HG03039 (cell line): ENCODE results near the gene ZFYVE19.
A peak's percentile ranks its signal among the peaks of the same experiment; 100 is the strongest.
"Not testable (repeated sequence)": the region's sequence is repeated elsewhere in the genome, so short reads cannot be mapped to it uniquely, and the experiment has no call there.

Experiments
- ATAC-seq: cut with Tn5 transposase; IDR thresholded peaks from one replicate; pipeline ENCODE4 v1.9.1; 2021; ENCODE audit warnings: mild to moderate bottlenecking, moderate library complexity; ENCODE audit not compliant: unreplicated experiment

Gene ZFYVE19

DNA sequence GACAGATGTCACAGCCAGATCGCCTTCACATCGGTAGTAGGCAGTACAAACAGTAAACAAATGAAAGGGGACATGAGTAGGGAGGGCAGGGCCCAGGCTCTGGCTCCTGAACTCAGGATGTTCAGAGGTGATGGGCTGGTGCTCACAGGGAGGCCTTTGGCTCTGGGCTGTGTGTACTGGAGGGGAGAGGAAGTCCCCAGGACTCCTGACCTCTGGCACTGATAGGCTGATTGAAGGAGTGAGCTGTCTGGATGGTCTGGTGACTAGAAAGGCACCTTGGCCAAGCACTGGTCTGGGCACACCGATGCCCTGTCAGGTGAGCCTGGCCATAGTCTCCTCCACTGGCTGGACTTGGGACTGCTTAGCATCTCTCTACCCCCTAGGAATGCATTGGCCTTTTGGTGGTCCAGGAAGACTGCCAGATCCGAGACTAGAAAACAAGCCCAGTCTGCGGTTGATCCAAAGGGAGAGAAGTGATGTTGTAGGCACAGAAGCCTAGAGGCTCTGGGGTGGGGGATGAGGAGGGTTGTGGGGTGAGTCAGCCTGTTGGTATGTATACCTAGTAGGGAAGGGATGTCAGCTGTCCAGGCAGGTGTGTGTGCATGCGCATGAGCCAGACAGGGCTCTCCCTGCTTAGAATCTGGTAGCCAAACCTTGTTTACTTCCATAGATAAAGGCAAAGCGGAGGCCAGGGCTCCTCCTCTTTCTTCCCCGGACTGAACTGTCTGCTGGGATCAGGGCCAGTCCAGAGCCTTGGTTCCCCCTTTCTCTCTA, 38.8 kb downstream of the ZFYVE19 start:
- no peak for ATAC-seq

GRCh38 chr15:40846841-40847222, 39.9 kb downstream of the ZFYVE19 start:
- ATAC-seq, result peak; percentile 12

DNA sequence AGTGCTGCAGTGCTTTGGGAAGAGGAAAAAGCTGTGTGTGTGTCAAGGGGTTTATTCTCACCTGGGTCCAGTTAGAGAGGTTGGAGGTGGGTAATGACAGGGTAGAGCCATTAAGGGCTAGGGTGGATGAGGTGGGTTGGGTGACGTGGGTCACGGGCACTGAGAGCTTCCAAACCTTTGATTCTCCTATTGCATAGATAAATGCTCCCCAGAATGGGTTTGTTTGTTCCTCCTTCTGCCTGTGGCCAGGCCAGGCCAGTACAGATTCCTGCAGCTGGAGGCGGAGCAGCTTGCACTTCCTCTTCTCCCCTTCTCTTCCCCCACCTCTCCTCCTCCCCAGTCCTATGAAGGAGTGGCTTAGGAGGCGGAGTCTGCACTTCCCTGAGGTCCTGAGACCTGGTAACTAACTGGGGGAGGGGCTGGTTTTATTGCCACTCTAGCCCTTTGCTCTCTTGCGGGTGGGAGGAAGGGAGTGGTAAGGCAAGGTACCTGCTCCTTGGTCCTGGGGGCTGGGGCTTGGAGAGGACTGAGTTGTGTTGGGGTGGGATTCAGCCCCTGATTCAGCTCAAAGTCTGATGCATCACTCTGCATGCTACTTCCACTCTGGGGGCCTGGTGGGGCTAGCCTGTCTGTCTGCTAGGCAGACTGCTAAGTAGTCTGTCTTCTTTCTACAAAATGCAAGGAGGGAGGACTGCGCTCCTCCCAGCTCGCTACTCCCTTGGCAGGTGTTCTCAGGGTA, 40.5 kb downstream of the ZFYVE19 start:
- peak; percentile 54 for ATAC-seq

DNA sequence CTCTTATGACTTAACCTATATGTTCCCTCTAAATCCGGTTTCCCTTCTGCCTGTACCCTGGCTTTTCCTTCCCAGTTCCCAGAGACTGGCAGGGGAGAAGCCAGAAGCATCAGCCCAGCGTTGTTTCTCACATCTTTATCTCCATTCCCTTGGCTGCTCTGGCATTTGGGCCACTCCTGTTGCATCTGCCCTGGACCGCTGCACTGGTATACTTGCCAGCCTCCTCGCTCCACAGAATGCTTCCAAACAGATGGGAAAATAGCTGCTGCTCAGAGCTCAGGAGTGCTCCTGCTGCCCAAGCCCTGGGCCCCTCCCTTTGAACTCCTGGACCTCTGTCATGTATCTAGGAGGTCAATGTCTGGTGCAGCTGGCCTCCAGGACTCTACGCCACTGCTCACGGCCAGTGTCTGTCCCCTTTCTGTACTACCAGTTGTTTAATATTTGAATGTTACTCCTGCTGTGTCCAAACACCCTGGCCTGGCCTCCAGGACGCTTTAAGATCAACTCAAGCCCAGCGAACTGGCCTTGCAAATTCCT, 43.8 kb downstream of the ZFYVE19 start:
- ATAC-seq, result no peak

DNA sequence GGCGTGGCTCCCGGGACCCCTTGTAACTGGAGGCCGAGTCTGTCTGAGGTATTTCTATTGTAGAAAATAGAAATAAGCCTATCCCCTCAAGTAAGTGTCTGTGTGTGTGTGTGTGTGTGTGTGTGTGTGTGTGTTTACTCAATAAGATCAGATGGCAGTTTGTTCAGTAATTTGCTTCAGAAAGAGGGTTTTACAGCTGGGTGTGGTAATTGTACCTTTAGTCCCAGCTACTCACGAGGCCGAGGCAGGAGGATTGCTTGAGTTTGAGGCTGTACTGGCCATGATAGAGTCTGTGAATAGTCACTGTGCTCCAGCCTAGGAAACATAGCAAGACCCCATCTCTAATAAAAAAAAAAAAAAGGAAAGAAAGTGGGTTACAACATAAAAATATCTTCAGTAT, 45.6 kb downstream of the ZFYVE19 start:
- ATAC-seq, result no peak

- no peak for ATAC-seq
Measured at GRCh38 chr15:40853241-40853890, 46.5 kb downstream of the ZFYVE19 start.

GRCh38 chr15:40854161-40854560, 47.3 kb downstream of the ZFYVE19 start:
- ATAC-seq, result no peak

GRCh38 chr15:40855706-40856234, 48.9 kb downstream of the ZFYVE19 start:
- no peak for ATAC-seq

DNA sequence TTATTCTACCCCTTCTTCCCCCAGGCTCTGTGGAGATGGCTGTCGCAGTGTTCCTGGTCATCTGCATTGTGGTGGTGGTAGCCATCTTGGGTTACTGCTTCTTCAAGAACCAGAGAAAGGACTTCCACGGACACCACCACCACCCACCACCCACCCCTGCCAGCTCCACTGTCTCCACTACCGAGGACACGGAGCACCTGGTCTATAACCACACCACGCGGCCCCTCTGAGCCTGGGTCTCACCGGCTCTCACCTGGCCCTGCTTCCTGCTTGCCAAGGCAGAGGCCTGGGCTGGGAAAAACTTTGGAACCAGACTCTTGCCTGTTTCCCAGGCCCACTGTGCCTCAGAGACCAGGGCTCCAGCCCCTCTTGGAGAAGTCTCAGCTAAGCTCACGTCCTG, 49.9 kb downstream of the ZFYVE19 start:
- no peak for ATAC-seq

DNA sequence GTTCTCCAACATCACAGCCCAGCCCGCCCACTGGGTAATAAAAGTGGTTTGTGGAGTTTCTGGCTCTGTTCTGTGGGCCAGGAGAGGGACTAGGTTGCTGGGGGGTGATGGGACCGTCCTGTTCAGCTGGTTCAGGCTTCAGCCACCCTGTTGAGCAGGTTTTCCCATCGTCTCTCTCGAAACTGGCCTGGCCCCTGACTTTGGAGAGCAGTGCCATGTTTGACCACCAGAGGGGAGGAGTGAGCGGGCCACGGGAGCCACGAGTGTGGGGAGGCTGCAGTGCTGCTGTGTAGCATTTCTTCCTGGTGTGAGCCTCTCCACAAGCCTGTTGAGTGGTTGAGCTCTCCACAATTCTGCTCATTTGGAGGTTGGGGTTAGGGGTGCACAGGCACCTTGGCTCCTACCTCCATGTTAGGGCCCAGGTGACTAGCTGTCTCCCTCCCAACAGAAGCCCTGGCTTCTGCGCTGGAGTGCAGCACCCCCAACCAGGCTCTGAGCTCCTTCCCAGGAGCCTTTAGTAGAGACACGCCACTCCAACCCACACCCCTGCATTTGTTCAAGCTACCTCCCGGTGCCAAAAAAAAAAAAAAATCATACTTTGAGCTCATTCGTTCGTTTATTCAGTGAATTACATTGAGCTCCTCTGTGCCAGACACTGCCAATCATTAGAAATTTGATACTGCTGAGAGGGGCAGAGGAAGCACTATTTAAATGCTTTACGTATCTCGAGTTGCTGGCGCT, 50.9 kb downstream of the ZFYVE19 start:
- peak; percentile 58 for ATAC-seq

DNA sequence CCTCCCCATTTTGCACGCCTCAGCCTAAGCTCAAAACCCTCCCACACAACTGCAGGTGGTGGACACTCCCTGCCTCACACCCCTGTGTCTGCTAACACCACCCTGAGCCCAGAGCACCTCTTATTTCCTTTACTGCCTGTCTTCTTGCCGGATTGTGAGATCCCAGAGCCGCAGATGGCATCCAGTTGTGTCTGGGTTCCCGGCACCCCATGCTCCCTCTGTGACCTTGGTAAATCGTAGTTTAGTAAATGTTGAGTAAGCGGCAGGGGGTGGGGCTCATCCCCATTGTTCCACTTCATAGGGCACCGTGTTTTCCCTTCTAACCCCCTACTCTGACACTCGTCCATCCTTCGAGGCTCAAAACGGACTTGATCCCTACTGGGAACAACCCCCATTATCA, 51.8 kb downstream of the ZFYVE19 start:
- no peak for ATAC-seq

DNA sequence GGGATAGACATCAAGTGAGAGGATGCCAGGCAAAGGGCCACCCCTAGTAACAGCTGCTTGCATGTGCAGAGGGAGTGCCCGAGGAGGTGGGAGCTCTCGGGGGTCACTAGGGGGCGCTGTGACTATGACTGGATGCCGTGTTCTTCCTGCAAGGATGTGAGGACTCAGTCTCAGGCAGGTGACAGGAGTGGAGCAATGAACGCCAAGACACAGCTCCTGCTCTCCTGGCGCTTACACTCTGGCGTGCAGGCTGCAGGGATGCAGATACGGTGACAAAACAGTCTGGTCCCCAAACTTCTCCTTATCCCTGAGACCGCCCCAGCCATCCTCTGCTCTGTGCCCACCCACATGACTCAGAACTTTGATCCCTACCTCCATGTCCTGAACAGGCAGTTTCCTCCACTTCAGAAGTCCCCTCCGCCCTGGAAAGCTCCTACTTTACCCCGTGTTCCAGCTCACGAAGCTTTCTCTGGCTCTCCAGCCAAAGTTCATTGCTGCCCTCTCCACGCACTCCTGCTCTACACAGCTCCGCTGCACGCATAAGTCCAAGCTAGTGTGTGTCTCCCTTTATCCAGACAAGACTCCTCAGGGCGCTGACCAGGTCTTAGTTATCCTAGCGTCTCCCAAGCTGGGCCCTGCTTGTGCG, 52.4 kb downstream of the ZFYVE19 start:
- ATAC-seq, result no peak

GRCh38 chr15:40861147-40861546, 54.3 kb downstream of the ZFYVE19 start:
- ATAC-seq, result not testable (repeated sequence)

GRCh38 chr15:40863660-40864270, 56.9 kb downstream of the ZFYVE19 start:
- ATAC-seq, result no peak
